HCT116 (cell line): ENCODE data around the gene SLCO2B1. TPM values are rescaled to one million over a fixed set of nuclear protein-coding genes. Genes with fewer than 3 reads are reported as not detected.

ENCODE experiments used
- ATAC-seq: fragments of 200-7000 bp; cut with Tn5 transposase; 2 replicates; pipeline ENCODE4 v1.9.1; 2020; ENCODE audit warnings: mild to moderate bottlenecking, moderate library complexity
- BruUV-seq: library from RNA; stranded (reverse); fragments of 400-500 nt; replicated peaks from 2 replicates; lab custom pipeline; 2021; lab: Mats Ljungman, UMichigan
- CTCF ChIA-PET: fragments of 300-600 bp; sonication (Branson Sonifier 250); formaldehyde crosslinking; loops from one replicate; lab custom pipeline; 2021; ENCODE audit warnings: antibody characterized with exemption; lab: Charles Lee
- POLR2A ChIA-PET: fragments of 300-600, 350-600 bp; sonication (Branson Sonifier 250); formaldehyde crosslinking; loops from one replicate; lab custom pipeline; 2021; ENCODE audit warnings: antibody characterized with exemption; lab: Charles Lee
- RAD21 ChIA-PET, 2 experiments: fragments of 300-600 bp; sonication (Branson Sonifier 250); formaldehyde crosslinking; loops; one replicate each; lab custom pipeline; 2023; ENCODE audit warnings: low total read pairs in 2 of 2; ENCODE audit not compliant: uncharacterized antibody in 2 of 2, unreplicated experiment in 2 of 2, low non-redundant PET in 1 of 2; lab: Charles Lee
- DNase-seq: peaks from one replicate; pipeline ENCODE4 v3.0.0-alpha.2; 2010; ENCODE audit warnings: low read depth, low spot score
- H2AFZ ChIP-seq: fragments of 200-600 bp; shearing (Covaris generic), sonication (generic); 2 replicates; pipeline ENCODE4 v1.6.1; 2017; ENCODE audit warnings: low read depth, mixed run types, mixed read lengths, antibody characterized with exemption, low read length; ENCODE audit not compliant: poor library complexity, severe bottlenecking
- H3K27ac ChIP-seq: 2 replicates; pipeline ENCODE4 v1.5.1; 2012; ENCODE audit warnings: low read depth, low read length
- H3K27me3 ChIP-seq: fragments of 200-600 bp; sonication (generic); 2 replicates; pipeline ENCODE4 v1.6.1; 2016; ENCODE audit warnings: mixed run types, low read length, mixed read lengths; ENCODE audit not compliant: insufficient read depth
- H3K36me3 ChIP-seq, 2 experiments: fragments of 200-500 bp in 1 of 2; fragments of 200-600 bp in 1 of 2; sonication (Bioruptor generic) in 1 of 2; sonication (generic) in 1 of 2; 2 replicates each; pipeline versions ENCODE4 v1.5.1 to v1.6.1; 2014 to 2016; ENCODE audit warnings: low read length in 2 of 2, inconsistent platforms in 1 of 2, mixed read lengths in 1 of 2, mixed run types in 1 of 2; ENCODE audit not compliant: insufficient read depth in 2 of 2, control insufficient read depth in 1 of 2
- H3K4me1 ChIP-seq, 2 experiments: fragments of 200-600 bp in 1 of 2; sonication (generic) in 1 of 2; 2 replicates each; pipeline versions ENCODE4 v1.5.1 to v1.6.1; 2012 to 2017; ENCODE audit warnings: low read length in 2 of 2, inconsistent platforms in 1 of 2, mild to moderate bottlenecking in 1 of 2, mixed read lengths in 1 of 2, mixed run types in 1 of 2, moderate library complexity in 1 of 2; ENCODE audit not compliant: insufficient read depth in 2 of 2, control insufficient read depth in 1 of 2
- H3K4me2 ChIP-seq: fragments of 200-600 bp; sonication (generic); 2 replicates; pipeline ENCODE4 v1.6.1; 2017; ENCODE audit warnings: mixed run types, low read length, mixed read lengths
- H3K4me3 ChIP-seq, 2 experiments: fragments of 200-600 bp in 1 of 2; sonication (generic) in 1 of 2; replicated peaks in 1 of 2; 2 replicates each; pipeline ENCODE4 v1.5.1; 2011 to 2016; ENCODE audit warnings: low read length in 2 of 2, control low read depth in 1 of 2, low read depth in 1 of 2, mild to moderate bottlenecking in 1 of 2, mixed read lengths in 1 of 2, mixed run types in 1 of 2
- H3K79me2 ChIP-seq: fragments of 200-600 bp; sonication (generic); 2 replicates; pipeline ENCODE4 v1.6.1; 2017; ENCODE audit warnings: mild to moderate bottlenecking, mixed run types, low read length, moderate library complexity, mixed read lengths; ENCODE audit not compliant: insufficient read depth
- H3K9ac ChIP-seq: fragments of 200-600 bp; sonication (generic); 2 replicates; pipeline ENCODE4 v1.6.1; 2016; ENCODE audit warnings: low read length, mixed read lengths
- H3K9me2 ChIP-seq: fragments of 200-600 bp; sonication (generic), shearing (Covaris generic); 2 replicates; pipeline ENCODE4 v1.6.1; 2017; ENCODE audit warnings: mixed run types, mild to moderate bottlenecking, moderate library complexity; ENCODE audit not compliant: insufficient read depth
- H3K9me3 ChIP-seq, 2 experiments: fragments of 200-500 bp in 1 of 2; fragments of 200-600 bp in 1 of 2; sonication (Bioruptor generic) in 1 of 2; sonication (generic) in 1 of 2; 2 replicates each; pipeline ENCODE4 v1.6.1; 2014 to 2017; ENCODE audit warnings: low read length in 2 of 2, mixed read lengths in 2 of 2, inconsistent platforms in 1 of 2, low read depth in 1 of 2, mild to moderate bottlenecking in 1 of 2, mixed run types in 1 of 2, moderate library complexity in 1 of 2; ENCODE audit not compliant: control insufficient read depth in 1 of 2, insufficient read depth in 1 of 2
- H4K20me1 ChIP-seq: fragments of 200-600 bp; sonication (generic), shearing (Covaris generic); 2 replicates; pipeline ENCODE4 v1.6.1; 2017; ENCODE audit warnings: mixed run types, mild to moderate bottlenecking, moderate library complexity; ENCODE audit not compliant: insufficient read depth
- ATF3 ChIP-seq: IDR thresholded peaks from 2 replicates; pipeline ENCODE4 v1.6.1; 2012
- CBX3 ChIP-seq: IDR thresholded peaks from 2 replicates; pipeline ENCODE4 v1.6.1; 2012; ENCODE audit warnings: low read depth
- CTCF ChIP-seq, 3 experiments: fragments of 200-600 bp in 1 of 3; sonication (generic) in 1 of 3; IDR thresholded peaks in 2 of 3; conservative IDR thresholded peaks in 1 of 3; 2 replicates each; pipeline ENCODE4 v1.5.1; 2012 to 2017; ENCODE audit warnings: low read depth in 2 of 3, low read length in 2 of 3, antibody characterized with exemption in 1 of 3, borderline replicate concordance in 1 of 3, control low read depth in 1 of 3, mild to moderate bottlenecking in 1 of 3, mixed read lengths in 1 of 3, mixed run types in 1 of 3, moderate library complexity in 1 of 3; ENCODE audit not compliant: insufficient read depth in 1 of 3
- EGR1 ChIP-seq: IDR thresholded peaks from 2 replicates; pipeline ENCODE4 v1.6.1; 2012; ENCODE audit warnings: low read depth
- ELF1 ChIP-seq: IDR thresholded peaks from 2 replicates; pipeline ENCODE4 v1.6.1; 2012; ENCODE audit warnings: low read depth, borderline replicate concordance
- EZH2 ChIP-seq: fragments of 200-600 bp; sonication (generic); IDR thresholded peaks from 2 replicates; pipeline ENCODE4 v1.6.1; 2017; ENCODE audit warnings: antibody characterized with exemption, mixed run types
- FOSL1 ChIP-seq: IDR thresholded peaks from 2 replicates; pipeline ENCODE4 v1.6.1; 2012; ENCODE audit warnings: low read depth
- JUND ChIP-seq: IDR thresholded peaks from 2 replicates; pipeline ENCODE4 v1.6.1; 2012
- MAX ChIP-seq: IDR thresholded peaks from 2 replicates; pipeline ENCODE4 v1.6.1; 2012
- POLR2AphosphoS5 ChIP-seq: IDR thresholded peaks from 2 replicates; pipeline ENCODE4 v1.6.1; 2011; ENCODE audit warnings: mild to moderate bottlenecking, low read depth, low read length, moderate library complexity
- RAD21 ChIP-seq: IDR thresholded peaks from 2 replicates; pipeline ENCODE4 v1.6.1; 2012; ENCODE audit warnings: low read depth, mild to moderate bottlenecking
- REST ChIP-seq: IDR thresholded peaks from 2 replicates; pipeline ENCODE4 v1.6.1; 2012; ENCODE audit warnings: low read depth
- SIN3A ChIP-seq: IDR thresholded peaks from 2 replicates; pipeline ENCODE4 v1.6.1; 2012; ENCODE audit warnings: low read depth
- SP1 ChIP-seq: IDR thresholded peaks from 2 replicates; pipeline ENCODE4 v1.6.1; 2012; ENCODE audit warnings: low read depth
- SRF ChIP-seq: IDR thresholded peaks from 2 replicates; pipeline ENCODE4 v1.6.1; 2012; ENCODE audit warnings: low read depth
- YY1 ChIP-seq: IDR thresholded peaks from 2 replicates; pipeline ENCODE4 v1.6.1; 2011; ENCODE audit warnings: low read length, low read depth, moderate library complexity, mild to moderate bottlenecking; ENCODE audit not compliant: insufficient replicate concordance; ENCODE audit errors: extremely low read depth
- ZBTB33 ChIP-seq: IDR thresholded peaks from 2 replicates; pipeline ENCODE4 v1.6.1; 2011; ENCODE audit warnings: mild to moderate bottlenecking, low read length, moderate library complexity; ENCODE audit not compliant: insufficient replicate concordance; ENCODE audit errors: extremely low read depth
- ZFX ChIP-seq: fragments of 450-650 bp; IDR thresholded peaks from 2 replicates; pipeline ENCODE4 v1.6.1; 2017
- ZNF274 ChIP-seq: fragments of 200-500 bp; sonication (Bioruptor generic); IDR thresholded peaks from 2 replicates; pipeline ENCODE4 v1.6.1; 2014; ENCODE audit warnings: mild to moderate bottlenecking, low read depth, low read length, inconsistent platforms
- intact Hi-C: fragments of 100-400 bp; cut with micrococcal nuclease; formaldehyde crosslinking; loops from 2 replicates; pipeline ENCODE4 v1.10.0; 2022
- total RNA-seq: library from RNA; stranded (reverse); gene quantifications from one replicate; pipeline ENCODE4 v1.2.1, GENCODE V29; 2021; ENCODE audit not compliant: unreplicated experiment

The SLCO2B1 gene
- total RNA-seq, 1 experiment from 2014 or later, result 0.81 TPM

GRCh38 chr11:75151346-75152047, 590 bp downstream of the SLCO2B1 start:
- ChIA-PET CTCF (no interaction called here), POLR2A (no interaction called here), RAD21 (no interaction called here)
- intact Hi-C loops, result no loop called here
- BruUV-seq, result no TSS peak
- Histone ChIP-seq H3K9me2 (no peaks in the 10 kb centered on the region), H3K27ac (no peak overlapping the region), H3K4me3 (no peak overlapping the region), H3K4me1 (no peaks in the 10 kb centered on the region), H3K9ac (no peak overlapping the region), H3K27me3 (peaks cover 4% of the 10 kb centered on the region; the same call in 1 of the 2 replicates), H3K4me2 (no peak overlapping the region), H2AFZ (no peak overlapping the region), H4K20me1 (no peaks in the 10 kb centered on the region), H3K79me2 (no peaks in the 10 kb centered on the region), H3K36me3 (no peaks in the 10 kb centered on the region), H3K9me3 (no peaks in the 10 kb centered on the region)
- no peak for ATAC-seq
- no peak for DNase-seq
- TF ChIP-seq FOSL1, result no peak
- no peak for TF ChIP-seq EZH2
- no peak for TF ChIP-seq ZBTB33
- no peak for TF ChIP-seq ATF3
- no peak for TF ChIP-seq EGR1
- no peak for TF ChIP-seq SRF
- no peak for TF ChIP-seq SP1
- TF ChIP-seq CTCF (IDR thresholded peaks at IDR 0.05 in 2 of 3, conservative IDR thresholded peaks at IDR 0.05 in 1 of 3; ENCODE audit: borderline replicate concordance in 1 of 3, insufficient read depth in 1 of 3, low read depth in 2 of 3, low read length in 2 of 3), result no peak
- TF ChIP-seq ELF1, result no peak
- TF ChIP-seq MAX, result no peak
- TF ChIP-seq RAD21, result no peak
- no peak for TF ChIP-seq ZNF274
- TF ChIP-seq YY1, result no peak
- TF ChIP-seq JUND, result no peak
- no peak for TF ChIP-seq SIN3A
- TF ChIP-seq POLR2AphosphoS5, result no peak
- TF ChIP-seq ZFX, result no peak
- no peak for TF ChIP-seq CBX3
- TF ChIP-seq REST, result no peak
